GM20431 (cell line): ENCODE measurements around the gene ERCC1.

Experiments
- in situ Hi-C: fragments of 300-500 bp; cut with MseI, MboI; formaldehyde crosslinking; loops from one replicate; pipeline ENCODE4 v1.15.0; 2020; ENCODE audit warnings: low sequenced_read_pairs; ENCODE audit not compliant: unreplicated experiment

Gene ERCC1

DNA sequence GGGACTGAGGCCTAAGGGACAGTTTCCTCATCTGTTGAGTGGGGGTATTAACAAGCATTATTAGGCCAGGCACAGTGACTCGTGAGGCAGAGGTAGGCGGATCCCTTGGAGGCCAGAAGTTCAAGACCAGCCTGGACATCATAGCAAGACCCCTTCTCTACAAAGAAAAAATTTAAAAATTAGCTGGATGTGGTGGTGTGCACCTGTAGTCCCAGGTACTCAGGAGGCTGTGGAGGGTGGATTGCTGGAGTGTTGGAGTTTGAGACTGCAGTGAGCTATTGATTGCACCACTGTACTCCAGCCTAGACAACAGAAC, 32.7 kb upstream of the ERCC1 start:
- in situ Hi-C loops = no loop called here

- in situ Hi-C loops = no loop called here
Measured at GRCh38 chr19:45455707-45456499, 32.2 kb upstream of the ERCC1 start.

DNA sequence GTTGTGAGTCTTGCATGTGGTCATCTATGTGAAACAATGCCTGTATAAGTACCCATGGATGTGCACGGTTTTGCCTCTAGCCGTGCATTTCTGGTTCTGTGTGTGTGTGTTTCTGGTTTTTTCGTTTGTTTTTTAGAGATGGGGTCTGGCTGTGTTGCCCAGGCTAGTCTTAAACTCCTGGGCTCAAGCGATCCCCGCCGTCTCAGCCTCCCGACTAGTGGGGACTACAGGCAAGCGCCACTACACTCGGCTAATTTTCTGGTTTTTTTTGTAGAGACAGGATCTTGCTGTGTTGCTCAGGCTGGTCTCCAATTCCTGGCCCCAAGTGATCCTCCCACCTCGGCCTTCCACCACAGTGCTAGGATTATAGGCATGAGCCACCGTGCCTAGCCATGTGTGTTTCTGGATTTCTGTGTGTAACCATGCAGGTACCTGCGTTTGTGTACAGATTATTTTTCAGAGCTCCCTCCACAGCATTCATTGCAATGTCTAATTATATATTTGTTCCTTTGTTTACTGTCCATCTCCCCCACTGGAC, 28.2 kb upstream of the ERCC1 start:
- in situ Hi-C loops = no loop called here

DNA sequence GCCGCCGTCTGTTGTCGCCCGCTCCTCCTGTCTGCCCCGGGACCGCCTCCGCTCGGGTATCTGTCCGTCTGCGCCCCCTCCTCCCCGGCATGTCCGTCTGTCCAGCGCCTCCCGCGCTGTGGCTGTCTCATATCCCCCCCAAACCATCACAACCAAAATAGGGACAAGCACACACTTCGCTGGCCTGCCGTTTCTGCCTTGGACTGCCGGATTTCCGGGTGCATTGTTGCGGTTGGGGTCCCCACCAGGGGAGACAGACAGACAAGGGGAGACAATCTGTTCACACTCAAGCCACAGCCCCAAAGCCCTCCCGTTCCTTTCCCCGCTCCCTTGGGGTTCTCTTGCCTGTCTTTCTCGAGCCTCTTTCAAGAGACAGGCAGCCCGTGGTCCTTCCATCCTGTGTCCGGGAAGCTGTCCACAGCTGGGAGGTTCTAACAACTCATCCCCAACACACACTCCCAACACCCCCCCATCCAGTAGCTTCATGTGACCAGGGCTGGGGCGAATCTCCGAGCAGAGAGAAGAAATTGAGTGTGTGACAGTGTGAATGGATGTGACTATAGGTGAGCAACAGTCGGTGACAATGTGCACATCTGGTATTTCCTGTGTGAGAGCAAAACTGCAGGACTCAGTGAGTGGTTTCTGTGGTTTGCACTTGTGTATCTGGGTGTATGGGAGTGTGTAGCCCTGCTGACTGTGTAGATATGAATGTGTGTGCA, 27.6 kb upstream of the ERCC1 start:
- in situ Hi-C loops = no loop called here

DNA sequence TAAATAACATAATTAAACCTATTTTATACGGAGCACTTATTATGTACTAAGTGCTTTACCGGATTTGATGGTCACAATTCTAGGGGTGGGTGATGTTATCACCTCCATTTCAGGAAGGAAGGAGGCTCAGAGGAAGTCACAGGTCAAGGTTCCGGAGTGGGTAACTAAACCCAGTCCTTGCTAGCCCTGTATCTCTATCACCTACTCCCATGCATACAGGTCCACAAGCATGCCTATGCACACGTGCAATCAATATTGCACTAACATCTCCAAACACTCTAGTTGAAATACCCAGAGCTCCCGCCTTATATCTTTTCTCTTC, 26.3 kb upstream of the ERCC1 start:
- in situ Hi-C loops = no loop called here

DNA sequence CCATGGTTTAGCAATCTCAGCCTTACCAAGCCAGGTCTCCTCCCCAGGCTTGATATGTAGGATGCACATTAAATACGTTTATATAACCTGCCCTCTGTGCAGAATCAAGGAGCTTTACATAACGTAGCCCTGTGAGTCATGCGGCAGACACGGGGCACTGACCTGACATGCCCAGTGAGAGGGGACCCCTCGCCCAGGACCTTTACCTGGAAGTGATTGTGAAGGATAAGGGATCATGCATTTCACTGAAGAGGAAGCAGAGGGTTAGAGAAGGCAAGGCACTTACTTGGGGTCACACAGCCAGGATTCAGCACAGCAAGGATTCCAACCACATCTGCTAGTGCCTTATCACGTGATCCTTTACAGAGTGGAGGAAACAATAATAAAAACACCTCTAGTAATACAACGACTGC, 25.2 kb upstream of the ERCC1 start:
- in situ Hi-C loops = no loop called here

GRCh38 chr19:45448425-45448756, 24.7 kb upstream of the ERCC1 start:
- in situ Hi-C loops = no loop called here

DNA sequence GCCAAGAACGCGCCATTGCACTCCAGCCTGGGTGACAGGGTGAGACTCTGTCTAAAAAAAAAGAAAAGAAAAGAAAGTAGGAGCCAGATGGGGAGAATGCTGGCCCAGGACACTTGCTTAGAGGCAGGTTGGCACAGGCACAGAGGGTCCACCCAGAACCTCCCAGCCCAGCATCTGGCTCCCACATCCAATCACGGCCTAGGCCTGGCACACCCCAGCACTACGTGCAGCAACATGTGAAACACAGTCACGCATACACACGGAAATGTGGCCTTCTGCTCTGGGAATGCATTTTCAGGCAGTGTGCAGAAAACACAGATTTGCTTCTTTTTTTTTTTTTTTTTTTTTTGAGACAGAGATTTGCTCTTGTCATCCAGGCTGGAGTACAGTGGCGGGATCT, 23.2 kb upstream of the ERCC1 start:
- in situ Hi-C loops = no loop called here

GRCh38 chr19:45446295-45446694, 22.6 kb upstream of the ERCC1 start:
- in situ Hi-C loops = no loop called here

DNA sequence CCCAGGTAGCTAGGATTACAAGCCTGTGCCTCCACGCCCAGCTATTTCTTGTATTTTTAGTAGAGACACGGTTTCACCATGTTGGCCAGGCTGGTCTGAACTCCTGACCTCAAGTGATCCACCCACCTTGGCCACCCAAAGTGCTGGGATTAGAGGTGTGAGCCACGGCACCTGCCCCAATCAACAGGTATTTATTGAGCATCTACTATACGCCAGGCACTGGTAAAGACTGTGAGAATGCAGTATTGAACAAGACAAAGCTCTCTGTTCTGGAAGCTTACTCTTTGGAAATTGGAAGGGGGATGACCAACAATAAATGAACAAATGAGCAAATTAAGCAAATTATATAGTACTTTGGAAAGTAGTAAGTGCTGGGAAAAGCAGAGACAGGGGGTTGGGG, 21.4 kb upstream of the ERCC1 start:
- in situ Hi-C loops = no loop called here

DNA sequence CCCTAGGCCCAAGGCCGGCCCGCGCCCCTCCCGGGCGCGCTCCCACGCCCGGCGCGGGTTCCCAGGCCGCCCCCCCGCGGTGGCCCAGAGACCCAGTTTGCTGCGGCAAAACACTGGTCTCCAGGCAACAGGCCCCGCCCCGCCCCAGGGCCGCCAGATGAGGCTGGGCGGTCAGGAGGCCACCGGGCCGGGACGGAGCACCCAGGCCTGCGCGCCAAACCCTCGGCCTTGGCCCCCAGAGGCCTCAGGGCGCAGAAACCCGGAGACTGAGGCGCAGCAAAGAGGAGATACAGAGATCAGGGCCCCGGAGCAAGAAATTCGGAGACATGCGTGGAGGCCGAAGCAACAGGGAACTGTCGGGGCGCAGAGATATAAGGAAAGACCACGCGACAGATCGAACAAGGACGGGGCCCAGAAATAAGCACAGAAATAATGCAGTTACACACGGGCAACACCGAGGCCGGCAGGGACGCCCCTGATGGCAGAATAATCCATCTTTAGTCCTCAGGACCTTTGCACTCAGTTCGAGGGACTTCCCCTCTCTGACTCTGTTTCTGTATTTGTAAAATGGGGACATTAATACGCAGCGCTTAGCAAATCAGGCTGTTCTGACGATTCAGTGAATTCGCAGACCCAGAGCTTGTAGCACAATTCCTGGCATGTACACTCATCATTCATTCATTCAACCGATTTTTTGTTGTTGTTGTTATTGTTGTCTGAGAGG, 20.8 kb upstream of the ERCC1 start:
- in situ Hi-C loops = no loop called here

- in situ Hi-C loops = no loop called here
Measured at GRCh38 chr19:45443462-45444317, 20.0 kb upstream of the ERCC1 start.

GRCh38 chr19:45442778-45443461, 19.2 kb upstream of the ERCC1 start:
- in situ Hi-C loops = no loop called here

DNA sequence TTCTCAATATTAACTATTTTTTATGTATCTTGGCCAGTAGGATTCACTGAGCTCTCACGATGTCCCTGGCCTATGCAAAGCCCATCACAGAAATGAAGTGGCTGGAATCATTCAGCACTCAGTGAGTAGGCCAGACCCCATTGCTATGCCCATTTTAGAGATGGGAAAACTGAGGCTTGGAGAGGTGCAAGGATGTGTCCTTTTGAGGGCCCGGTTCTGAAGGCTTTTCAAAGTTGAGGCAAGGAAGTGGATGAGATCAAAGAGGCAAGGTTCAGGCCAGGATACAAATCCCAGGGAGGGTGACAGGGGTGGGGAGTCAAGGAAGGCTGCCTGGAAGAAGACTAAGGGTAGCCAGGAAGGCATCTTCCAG, 18.7 kb upstream of the ERCC1 start:
- in situ Hi-C loops = no loop called here

DNA sequence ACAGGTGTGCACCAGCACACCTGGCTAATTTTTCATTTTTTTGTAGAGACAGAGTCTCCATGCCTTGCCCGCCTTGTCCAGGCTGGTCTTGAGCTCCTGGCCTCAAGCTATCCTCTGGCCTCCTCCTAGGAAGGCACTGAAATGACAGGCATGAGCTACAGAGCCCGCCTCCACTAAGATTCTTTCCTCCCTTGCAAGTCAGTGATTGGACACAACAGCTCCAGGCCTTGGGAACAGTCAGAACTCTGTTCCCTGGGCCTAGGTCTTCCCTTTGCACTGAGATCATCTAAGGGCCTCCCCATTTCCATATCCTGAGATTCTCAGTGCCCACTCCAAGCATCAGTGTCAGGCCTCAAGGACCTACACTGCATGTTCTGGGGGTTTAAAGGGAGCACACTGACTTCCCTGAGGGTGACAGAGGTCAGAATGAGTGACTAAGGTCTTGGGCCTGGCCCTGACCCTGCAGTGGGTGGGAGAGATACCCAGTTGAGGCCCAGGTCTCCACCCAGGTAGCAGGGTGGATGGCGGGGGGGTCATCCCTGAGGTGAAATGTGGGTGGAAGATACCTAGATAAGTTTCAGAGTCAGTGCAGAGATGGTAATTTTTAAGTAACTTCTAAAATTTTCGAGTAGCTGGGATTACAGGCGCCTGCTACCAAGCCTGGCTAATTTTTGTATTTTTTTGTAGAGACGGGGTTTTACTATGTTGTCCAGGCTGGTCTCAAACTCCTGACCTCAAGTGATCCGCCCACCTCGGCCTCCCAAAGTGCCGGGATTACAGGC, 17.3 kb upstream of the ERCC1 start:
- in situ Hi-C loops = no loop called here

GRCh38 chr19:45440259-45440638, 16.5 kb upstream of the ERCC1 start:
- in situ Hi-C loops = no loop called here

- in situ Hi-C loops = loop anchor here (10.0 kb wide), 1 partner anchor 45 kb away; no protein-coding TSS in a partner anchor
Measured at GRCh38 chr19:45439569-45440258, 16.0 kb upstream of the ERCC1 start.

- in situ Hi-C loops = loop anchor here (10.0 kb wide), 1 partner anchor 46 kb away; no protein-coding TSS in a partner anchor
Measured at GRCh38 chr19:45439190-45439568, 15.5 kb upstream of the ERCC1 start.
